ENCODE results near the gene HHAT. TPM values are rescaled to one million over a fixed set of nuclear protein-coding genes. Genes with fewer than 3 reads are reported as not detected.

Gene HHAT
- total RNA-seq, 1 donor from 2014 or later: 11.4 TPM

DNA sequence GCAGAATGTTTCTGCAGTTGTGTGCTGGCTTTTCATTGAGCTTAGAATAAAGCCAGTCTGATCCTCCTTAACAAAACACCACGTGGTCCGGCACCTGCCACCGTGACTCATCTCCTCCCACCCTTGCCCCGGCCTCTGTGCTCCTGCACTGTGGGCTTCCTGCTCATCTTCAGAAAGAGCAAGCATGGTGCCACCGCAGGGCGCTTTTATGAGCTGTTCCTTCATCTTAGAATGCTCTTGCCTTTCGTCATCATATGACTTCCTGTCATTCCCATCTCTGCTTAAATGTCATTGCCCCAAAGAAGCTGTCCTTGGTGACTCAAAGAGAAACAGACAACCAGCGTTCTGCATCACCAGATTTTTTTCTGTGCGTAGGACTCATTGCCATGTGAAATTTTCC lies 117.8 kb downstream of the HHAT start:
- Histone ChIP-seq H3K79me2 (ENCODE audit: insufficient read depth, low read length) (no peaks in the 10 kb centered on the region), H3K4me2 (ENCODE audit: low read length) (peak overlapping the region; percentile 30), H3K9ac (ENCODE audit: low read length) (no peak overlapping the region), H3K9me3 (ENCODE audit: insufficient read depth, low read depth, low read length) (no peaks in the 10 kb centered on the region), H3K4me1 (ENCODE audit: insufficient read depth, low read length) (peaks cover 9% of the 10 kb centered on the region), H3K36me3 (ENCODE audit: insufficient read depth, low read length) (no peaks in the 10 kb centered on the region), H2AFZ (ENCODE audit: low read depth, low read length) (no peak overlapping the region), H3K27ac (ENCODE audit: low read depth, low read length) (no peak overlapping the region), H3K27me3 (ENCODE audit: insufficient read depth, low read length) (no peaks in the 10 kb centered on the region), H3K4me3 (ENCODE audit: insufficient read depth, low read depth, low read length) (no peak overlapping the region), H4K20me1 (ENCODE audit: insufficient read depth, low read length) (no peaks in the 10 kb centered on the region)
- peaks cover 23% of the 10 kb centered on the region for H3K4me1 Mint-ChIP-seq (ENCODE audit: low read depth, unreplicated experiment)
- peaks cover 4% of the 10 kb centered on the region for H3K36me3 Mint-ChIP-seq (ENCODE audit: low read depth, unreplicated experiment)
- H3K27ac Mint-ChIP-seq (ENCODE audit: unreplicated experiment): peak overlapping the region; percentile 51
- H3K9me3 Mint-ChIP-seq (ENCODE audit: unreplicated experiment): no peaks in the 10 kb centered on the region
- FAIRE-seq: no peak
- H3K4me3 Mint-ChIP-seq (ENCODE audit: unreplicated experiment): no peak overlapping the region
- no peaks in the 10 kb centered on the region for H3K27me3 Mint-ChIP-seq (ENCODE audit: low read depth, unreplicated experiment)
- DNase-seq (ENCODE audit: low read depth): peak; percentile 22
- no peak for TF ChIP-seq EZH2 (IDR thresholded peaks at IDR 0.05; ENCODE audit: insufficient read depth, low read length)
- TF ChIP-seq, protein P1, sequence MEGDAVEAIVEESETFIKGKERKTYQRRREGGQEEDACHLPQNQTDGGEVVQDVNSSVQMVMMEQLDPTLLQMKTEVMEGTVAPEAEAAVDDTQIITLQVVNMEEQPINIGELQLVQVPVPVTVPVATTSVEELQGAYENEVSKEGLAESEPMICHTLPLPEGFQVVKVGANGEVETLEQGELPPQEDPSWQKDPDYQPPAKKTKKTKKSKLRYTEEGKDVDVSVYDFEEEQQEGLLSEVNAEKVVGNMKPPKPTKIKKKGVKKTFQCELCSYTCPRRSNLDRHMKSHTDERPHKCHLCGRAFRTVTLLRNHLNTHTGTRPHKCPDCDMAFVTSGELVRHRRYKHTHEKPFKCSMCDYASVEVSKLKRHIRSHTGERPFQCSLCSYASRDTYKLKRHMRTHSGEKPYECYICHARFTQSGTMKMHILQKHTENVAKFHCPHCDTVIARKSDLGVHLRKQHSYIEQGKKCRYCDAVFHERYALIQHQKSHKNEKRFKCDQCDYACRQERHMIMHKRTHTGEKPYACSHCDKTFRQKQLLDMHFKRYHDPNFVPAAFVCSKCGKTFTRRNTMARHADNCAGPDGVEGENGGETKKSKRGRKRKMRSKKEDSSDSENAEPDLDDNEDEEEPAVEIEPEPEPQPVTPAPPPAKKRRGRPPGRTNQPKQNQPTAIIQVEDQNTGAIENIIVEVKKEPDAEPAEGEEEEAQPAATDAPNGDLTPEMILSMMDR (IDR thresholded peaks at IDR 0.05; ENCODE audit: insufficient read depth, low read depth, low read length): no peak

DNA sequence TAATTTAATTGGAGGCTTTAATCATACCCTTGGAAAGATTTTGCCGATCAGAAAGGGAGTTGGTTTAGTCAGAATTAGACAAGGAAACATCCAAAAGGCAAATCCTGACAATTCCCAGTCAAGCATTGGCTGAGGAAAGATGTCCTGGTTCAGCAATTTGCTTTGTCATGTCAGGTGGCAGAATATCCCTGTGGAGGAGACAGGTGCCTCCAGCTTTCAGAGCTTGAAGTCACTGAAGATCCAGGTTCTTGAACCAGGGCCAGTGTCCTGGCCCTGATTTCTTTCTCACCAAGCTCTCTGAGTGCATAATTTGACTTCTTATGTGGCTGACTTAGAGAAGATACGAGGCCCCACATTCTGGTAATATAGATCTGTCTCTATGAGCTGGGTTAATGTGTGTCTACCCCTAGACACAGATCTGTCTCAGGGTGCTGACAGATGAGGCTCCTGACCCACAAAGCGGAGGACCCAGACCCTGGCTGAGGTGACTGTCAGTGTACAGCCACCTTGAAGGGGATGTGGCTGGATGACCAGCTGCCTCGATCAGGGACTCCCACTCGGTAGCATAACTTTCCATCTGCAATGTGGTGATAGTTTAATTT lies 118.9 kb downstream of the HHAT start:
- no peak overlapping the region for H3K27ac ChIP-seq (ENCODE audit: low read depth, low read length)
- TF ChIP-seq EZH2 (IDR thresholded peaks at IDR 0.05; ENCODE audit: insufficient read depth, low read length): no peak
- TF ChIP-seq, protein P1 (IDR thresholded peaks at IDR 0.05; ENCODE audit: insufficient read depth, low read depth, low read length): no peak

DNA sequence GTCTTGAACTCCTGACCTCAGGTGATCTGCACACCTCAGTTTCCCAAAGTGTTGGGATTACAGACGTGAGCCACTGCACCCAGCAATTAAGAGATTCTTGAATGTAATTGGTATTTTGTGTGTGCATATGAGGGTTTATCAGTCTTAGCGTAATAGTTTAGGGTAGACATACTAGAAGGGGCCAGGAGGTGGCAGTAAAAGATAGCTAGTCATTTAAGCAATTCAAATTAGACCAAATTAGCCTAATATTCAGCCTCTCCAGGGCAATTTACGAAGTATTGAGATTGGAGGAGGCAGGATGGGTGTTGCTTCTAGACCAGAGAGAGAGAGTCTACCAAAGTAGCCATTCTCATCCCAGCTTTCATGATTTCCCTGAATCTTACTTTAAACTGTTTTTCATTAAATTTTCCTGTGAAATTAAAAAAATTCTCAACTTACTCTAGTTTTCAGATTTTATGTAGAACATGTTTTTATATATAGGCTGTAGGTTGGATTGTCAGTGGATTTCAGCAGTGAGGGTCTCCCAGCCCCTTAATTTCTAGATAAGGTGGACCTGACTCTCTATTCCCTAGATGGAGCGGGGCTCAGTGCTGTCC lies 119.7 kb downstream of the HHAT start:
- no peak overlapping the region for H3K4me3 Mint-ChIP-seq (ENCODE audit: unreplicated experiment)
- no peaks in the 10 kb centered on the region for H3K27me3 Mint-ChIP-seq (ENCODE audit: low read depth, unreplicated experiment)
- Histone ChIP-seq H3K4me2 (ENCODE audit: low read length) (no peak overlapping the region), H3K27ac (ENCODE audit: low read depth, low read length) (no peak overlapping the region), H3K79me2 (ENCODE audit: insufficient read depth, low read length) (no peaks in the 10 kb centered on the region), H3K4me1 (ENCODE audit: insufficient read depth, low read length) (peaks cover 9% of the 10 kb centered on the region), H2AFZ (ENCODE audit: low read depth, low read length) (no peak overlapping the region), H4K20me1 (ENCODE audit: insufficient read depth, low read length) (no peaks in the 10 kb centered on the region), H3K9me3 (ENCODE audit: insufficient read depth, low read depth, low read length) (no peaks in the 10 kb centered on the region), H3K27me3 (ENCODE audit: insufficient read depth, low read length) (no peaks in the 10 kb centered on the region), H3K4me3 (ENCODE audit: insufficient read depth, low read depth, low read length) (no peak overlapping the region), H3K9ac (ENCODE audit: low read length) (no peak overlapping the region), H3K36me3 (ENCODE audit: insufficient read depth, low read length) (no peaks in the 10 kb centered on the region)
- TF ChIP-seq EZH2 (IDR thresholded peaks at IDR 0.05; ENCODE audit: insufficient read depth, low read length): no peak
- TF ChIP-seq, protein P1 (IDR thresholded peaks at IDR 0.05; ENCODE audit: insufficient read depth, low read depth, low read length): peak; percentile 66
- no peaks in the 10 kb centered on the region for H3K9me3 Mint-ChIP-seq (ENCODE audit: unreplicated experiment)
- peak overlapping the region; percentile 43 for H3K27ac Mint-ChIP-seq (ENCODE audit: unreplicated experiment)
- H3K4me1 Mint-ChIP-seq (ENCODE audit: low read depth, unreplicated experiment): peaks cover 23% of the 10 kb centered on the region
- peaks cover 4% of the 10 kb centered on the region for H3K36me3 Mint-ChIP-seq (ENCODE audit: low read depth, unreplicated experiment)
- DNase-seq (ENCODE audit: low read depth) (peak; percentile 27), FAIRE-seq (no peak)

More for the DNA sequence above, 118.9 kb downstream of the HHAT start:
- H3K4me1 ChIP-seq (ENCODE audit: insufficient read depth, low read length): peaks cover 9% of the 10 kb centered on the region
- H3K4me3 ChIP-seq (ENCODE audit: insufficient read depth, low read depth, low read length): no peak overlapping the region
- DNase-seq (ENCODE audit: low read depth) (no peak), FAIRE-seq (no peak)
- H3K79me2 ChIP-seq (ENCODE audit: insufficient read depth, low read length): no peaks in the 10 kb centered on the region
- H3K9me3 ChIP-seq (ENCODE audit: insufficient read depth, low read depth, low read length): no peaks in the 10 kb centered on the region
- Mint-ChIP-seq H3K4me3 (ENCODE audit: unreplicated experiment) (no peak overlapping the region), H3K9me3 (ENCODE audit: unreplicated experiment) (no peaks in the 10 kb centered on the region), H3K27ac (ENCODE audit: unreplicated experiment) (peak overlapping the region; percentile 43), H3K27me3 (ENCODE audit: low read depth, unreplicated experiment) (no peaks in the 10 kb centered on the region), H3K36me3 (ENCODE audit: low read depth, unreplicated experiment) (peaks cover 4% of the 10 kb centered on the region), H3K4me1 (ENCODE audit: low read depth, unreplicated experiment) (peaks cover 23% of the 10 kb centered on the region)
- no peaks in the 10 kb centered on the region for H3K27me3 ChIP-seq (ENCODE audit: insufficient read depth, low read length)
- no peak overlapping the region for H3K4me2 ChIP-seq (ENCODE audit: low read length)
- H3K36me3 ChIP-seq (ENCODE audit: insufficient read depth, low read length): no peaks in the 10 kb centered on the region
- H3K9ac ChIP-seq (ENCODE audit: low read length): no peak overlapping the region
- no peaks in the 10 kb centered on the region for H4K20me1 ChIP-seq (ENCODE audit: insufficient read depth, low read length)
- H2AFZ ChIP-seq (ENCODE audit: low read depth, low read length): no peak overlapping the region
